Mesenchymal stem cell (in vitro differentiated cells and primary cell): ENCODE results near the gene MAN1C1.

ENCODE experiments used
- DNase-seq: peaks from one replicate; pipeline ENCODE4 v3.0.0-alpha.2; 2013
- H2AFZ ChIP-seq: one replicate; pipeline ENCODE4 v1.6.1; 2013; ENCODE audit warnings: low read depth, mild to moderate bottlenecking, control low read depth, inconsistent platforms, low read length, moderate library complexity
- H2AK5ac ChIP-seq: 2 replicates; pipeline ENCODE4 v1.6.1; 2013; ENCODE audit warnings: low read length, moderate library complexity, mild to moderate bottlenecking, inconsistent platforms; ENCODE audit not compliant: severe bottlenecking
- H2BK120ac ChIP-seq: one replicate; pipeline ENCODE4 v1.6.1; 2013; ENCODE audit warnings: low read depth, mild to moderate bottlenecking, inconsistent platforms, low read length, moderate library complexity
- H2BK12ac ChIP-seq, 2 experiments: one replicate each; pipeline ENCODE4 v1.6.1; 2013; ENCODE audit warnings: inconsistent platforms in 2 of 2, low read length in 2 of 2, mild to moderate bottlenecking in 2 of 2, moderate library complexity in 2 of 2, control low read depth in 1 of 2
- H2BK15ac ChIP-seq: one replicate; pipeline ENCODE4 v1.6.1; 2013; ENCODE audit warnings: mild to moderate bottlenecking, low read depth, inconsistent platforms; ENCODE audit not compliant: poor library complexity, severe bottlenecking
- H2BK5ac ChIP-seq: 2 replicates; pipeline ENCODE4 v1.6.1; 2013; ENCODE audit warnings: low read depth, mild to moderate bottlenecking, low read length, control low read depth, inconsistent platforms; ENCODE audit not compliant: poor library complexity, severe bottlenecking
- H3K14ac ChIP-seq, 2 experiments: one replicate each; pipeline ENCODE4 v1.6.1; 2013; ENCODE audit warnings: inconsistent platforms in 2 of 2, low read length in 2 of 2, control low read depth in 1 of 2, mild to moderate bottlenecking in 1 of 2, moderate library complexity in 1 of 2
- H3K18ac ChIP-seq, 2 experiments: one replicate each; pipeline ENCODE4 v1.6.1; 2013; ENCODE audit warnings: inconsistent platforms in 2 of 2, low read length in 2 of 2, control low read depth in 1 of 2, low read depth in 1 of 2, mild to moderate bottlenecking in 1 of 2
- H3K23ac ChIP-seq, 2 experiments: one replicate each; pipeline ENCODE4 v1.6.1; 2013; ENCODE audit warnings: inconsistent platforms in 2 of 2, low read length in 2 of 2, mild to moderate bottlenecking in 2 of 2, moderate library complexity in 2 of 2, control low read depth in 1 of 2
- H3K27ac ChIP-seq: 2 replicates; pipeline ENCODE4 v1.5.1; 2013; ENCODE audit warnings: mild to moderate bottlenecking, moderate library complexity, low read length, control low read depth, inconsistent platforms; ENCODE audit not compliant: poor library complexity, severe bottlenecking
- H3K27me3 ChIP-seq, 2 experiments: 2 replicates each; pipeline versions ENCODE4 v1.6.1 to v1.7.0; 2013; ENCODE audit warnings: low read length in 2 of 2, mild to moderate bottlenecking in 2 of 2, moderate library complexity in 2 of 2, control low read depth in 1 of 2, inconsistent platforms in 1 of 2; ENCODE audit not compliant: control insufficient read depth in 1 of 2, insufficient read depth in 1 of 2
- H3K36me3 ChIP-seq, 2 experiments: 2 replicates each; pipeline versions ENCODE4 v1.6.1 to v1.7.0; 2013; ENCODE audit warnings: low read length in 2 of 2, control low read depth in 1 of 2, inconsistent platforms in 1 of 2, low read depth in 1 of 2, mild to moderate bottlenecking in 1 of 2; ENCODE audit not compliant: insufficient read depth in 2 of 2, control insufficient read depth in 1 of 2
- H3K4ac ChIP-seq, 2 experiments: one replicate each; pipeline ENCODE4 v1.6.1; 2013; ENCODE audit warnings: inconsistent platforms in 2 of 2, low read length in 2 of 2, mild to moderate bottlenecking in 2 of 2, moderate library complexity in 2 of 2, control low read depth in 1 of 2, low read depth in 1 of 2
- H3K4me1 ChIP-seq: 2 replicates; pipeline ENCODE4 v1.6.1; 2013; ENCODE audit warnings: low read depth, low read length, control low read depth; ENCODE audit not compliant: control insufficient read depth, insufficient read depth
- H3K4me2 ChIP-seq: 2 replicates; pipeline ENCODE4 v1.6.1; 2013; ENCODE audit warnings: low read length, mild to moderate bottlenecking, inconsistent platforms; ENCODE audit not compliant: poor library complexity, severe bottlenecking
- H3K4me3 ChIP-seq, 2 experiments: 2 replicates each; pipeline versions ENCODE4 v1.5.1 to v1.7.0; 2013; ENCODE audit warnings: low read length in 2 of 2, mild to moderate bottlenecking in 2 of 2, control low read depth in 1 of 2, low read depth in 1 of 2; ENCODE audit not compliant: insufficient read depth in 1 of 2
- H3K79me1 ChIP-seq: replicated peaks from 2 replicates; pipeline ENCODE4 v1.6.1; 2013; ENCODE audit warnings: mild to moderate bottlenecking, control low read depth, low read length, inconsistent platforms; ENCODE audit not compliant: poor library complexity, severe bottlenecking
- H3K9ac ChIP-seq: 2 replicates; pipeline ENCODE4 v1.7.0; 2013; ENCODE audit warnings: mild to moderate bottlenecking, low read length, moderate library complexity
- H3K9me3 ChIP-seq: 2 replicates; pipeline ENCODE4 v1.7.0; 2013; ENCODE audit warnings: mild to moderate bottlenecking, low read length; ENCODE audit not compliant: control insufficient read depth
- H4K8ac ChIP-seq: one replicate; pipeline ENCODE4 v1.6.1; 2013; ENCODE audit warnings: inconsistent platforms, mild to moderate bottlenecking, low read length, moderate library complexity
- H4K91ac ChIP-seq: one replicate; pipeline ENCODE4 v1.6.1; 2013; ENCODE audit warnings: mild to moderate bottlenecking, low read length, inconsistent platforms
- WGBS: methylation state at CpG from one replicate; pipeline ENCODE4 v1.1.7; 2013; ENCODE audit warnings: mixed read lengths; 5-methylcytosine and 5-hydroxymethylcytosine counted together

MAN1C1 gene

GRCh38 chr1:25792115-25792514, 175.5 kb downstream of the MAN1C1 start:
- 53% methylated on average over 3 of the region's 4 CpGs for WGBS
- Histone ChIP-seq H3K4me3 (no peak overlapping the region), H2AFZ (no peak overlapping the region), H3K4me2 (no peak overlapping the region), H3K4me1 (peaks cover 1% of the 10 kb centered on the region), H3K9me3 (no peaks in the 10 kb centered on the region), H4K8ac (no peak overlapping the region), H3K9ac (no peak overlapping the region), H2AK5ac (no peak overlapping the region), H3K18ac (no peak overlapping the region), H3K36me3 (peaks cover 0 to 21% of the 10 kb centered on the region in 2 experiments), H2BK12ac (no peak overlapping the region), H3K4ac (no peak overlapping the region), H3K27ac (no peak overlapping the region), H2BK120ac (no peak overlapping the region), H2BK15ac (no peak overlapping the region), H3K79me1 (no peaks in the 10 kb centered on the region), H4K91ac (no peak overlapping the region), H3K23ac (no peak overlapping the region), H3K14ac (no peak overlapping the region), H3K27me3 (peaks cover 0 to 14% of the 10 kb centered on the region in 2 experiments), H2BK5ac (no peak overlapping the region)
- no peak for DNase-seq

- H2AFZ ChIP-seq: no peak overlapping the region
- H3K4ac ChIP-seq: no peak overlapping the region
- H2BK120ac ChIP-seq: no peak overlapping the region
- no peak overlapping the region for H2AK5ac ChIP-seq
- no peak overlapping the region for H4K8ac ChIP-seq
- H3K9me3 ChIP-seq: no peaks in the 10 kb centered on the region
- H3K36me3 ChIP-seq: peaks cover 0 to 15% of the 10 kb centered on the region in 2 experiments
- no peak overlapping the region for H3K4me3 ChIP-seq
- no peak overlapping the region for H3K18ac ChIP-seq
- H3K23ac ChIP-seq: no peak overlapping the region
- H3K27me3 ChIP-seq: peaks cover 0 to 14% of the 10 kb centered on the region in 2 experiments
- no peak overlapping the region for H3K27ac ChIP-seq
- WGBS: 83% methylated on average over 7 of the region's 7 CpGs
- H4K91ac ChIP-seq: no peak overlapping the region
- DNase-seq: no peak
- H3K79me1 ChIP-seq: no peaks in the 10 kb centered on the region
- peak overlapping the region in 1 of 2 experiments; percentile 35 for H3K14ac ChIP-seq
- peak overlapping the region; percentile 51 for H3K9ac ChIP-seq
- peaks cover 2% of the 10 kb centered on the region for H3K4me1 ChIP-seq
- H2BK5ac ChIP-seq: no peak overlapping the region
- no peak overlapping the region for H3K4me2 ChIP-seq
- H2BK12ac ChIP-seq: no peak overlapping the region
- no peak overlapping the region for H2BK15ac ChIP-seq
These were observed 177.1 kb downstream of the MAN1C1 start for GRCh38 chr1:25793585-25794170.

GRCh38 chr1:25794325-25794724, 177.7 kb downstream of the MAN1C1 start:
- Histone ChIP-seq H3K27me3 (peaks cover 0 to 14% of the 10 kb centered on the region in 2 experiments), H2BK15ac (no peak overlapping the region), H3K4me3 (no peak overlapping the region), H3K23ac (no peak overlapping the region), H3K4me2 (no peak overlapping the region), H3K14ac (no peak overlapping the region), H3K79me1 (no peaks in the 10 kb centered on the region), H3K18ac (no peak overlapping the region), H2BK5ac (no peak overlapping the region), H3K9ac (peak overlapping the region; percentile 51), H2BK12ac (no peak overlapping the region), H3K4ac (no peak overlapping the region), H4K8ac (no peak overlapping the region), H3K9me3 (no peaks in the 10 kb centered on the region), H3K4me1 (peaks cover 6% of the 10 kb centered on the region), H2AK5ac (no peak overlapping the region), H2AFZ (no peak overlapping the region), H3K27ac (no peak overlapping the region), H3K36me3 (peaks cover 0 to 10% of the 10 kb centered on the region in 2 experiments), H4K91ac (no peak overlapping the region), H2BK120ac (no peak overlapping the region)
- DNase-seq: peak; percentile 74
- 64% methylated on average over 8 of the region's 8 CpGs for WGBS

- no peak overlapping the region for H4K8ac ChIP-seq
- no peak overlapping the region for H3K23ac ChIP-seq
- no peak overlapping the region for H3K4me3 ChIP-seq
- no peaks in the 10 kb centered on the region for H3K79me1 ChIP-seq
- H2BK5ac ChIP-seq: no peak overlapping the region
- no peak overlapping the region for H3K4ac ChIP-seq
- no peak overlapping the region for H2AK5ac ChIP-seq
- WGBS: 71% methylated on average over 1 of the region's 2 CpGs
- no peak for DNase-seq
- no peak overlapping the region for H3K27ac ChIP-seq
- H2BK120ac ChIP-seq: no peak overlapping the region
- H3K27me3 ChIP-seq: peaks cover 0 to 9% of the 10 kb centered on the region in 2 experiments
- no peak overlapping the region for H3K14ac ChIP-seq
- no peaks in the 10 kb centered on the region for H3K9me3 ChIP-seq
- no peak overlapping the region for H4K91ac ChIP-seq
- no peak overlapping the region for H3K9ac ChIP-seq
- peak overlapping the region in 1 of 2 experiments; percentile 33 for H2BK12ac ChIP-seq
- peak overlapping the region in 1 of 2 experiments; percentile 58 for H3K18ac ChIP-seq
- H3K4me1 ChIP-seq: peaks cover 10% of the 10 kb centered on the region
- no peak overlapping the region for H2AFZ ChIP-seq
- H3K4me2 ChIP-seq: no peak overlapping the region
- H2BK15ac ChIP-seq: no peak overlapping the region
- H3K36me3 ChIP-seq: peaks cover 0 to 7% of the 10 kb centered on the region in 2 experiments
These were observed 178.6 kb downstream of the MAN1C1 start for GRCh38 chr1:25795211-25795610.
